22Rv1 (cell line): ENCODE results near the gene COL18A1.

Experiments
- CTCF ChIP-seq: fragments of 450-650 bp; IDR thresholded peaks from 2 replicates; pipeline ENCODE4 v1.5.1; 2017; ENCODE audit warnings: mild to moderate bottlenecking
- ZFX ChIP-seq: fragments of 450-650 bp; IDR thresholded peaks from 2 replicates; pipeline ENCODE4 v1.6.1; 2017; ENCODE audit warnings: antibody characterized with exemption, borderline replicate concordance

- no peak for TF ChIP-seq CTCF
- no peak for TF ChIP-seq ZFX
Observed at GRCh38 chr21:45362077-45362747, 42.8 kb upstream of the COL18A1 start.
